ENCODE data around the gene S100P.

GRCh38 chr4:6687947-6688878 is 5.5 kb upstream of the S100P start:
- TF ChIP-seq MAX (IDR thresholded peaks at IDR 0.05) (no peak), FOXM1 (IDR thresholded peaks at IDR 0.05; ENCODE audit: borderline replicate concordance, low read depth) (no peak), ZBTB7A (IDR thresholded peaks at IDR 0.05; ENCODE audit: low read depth) (no peak)
- TF ChIP-seq, protein P1, sequence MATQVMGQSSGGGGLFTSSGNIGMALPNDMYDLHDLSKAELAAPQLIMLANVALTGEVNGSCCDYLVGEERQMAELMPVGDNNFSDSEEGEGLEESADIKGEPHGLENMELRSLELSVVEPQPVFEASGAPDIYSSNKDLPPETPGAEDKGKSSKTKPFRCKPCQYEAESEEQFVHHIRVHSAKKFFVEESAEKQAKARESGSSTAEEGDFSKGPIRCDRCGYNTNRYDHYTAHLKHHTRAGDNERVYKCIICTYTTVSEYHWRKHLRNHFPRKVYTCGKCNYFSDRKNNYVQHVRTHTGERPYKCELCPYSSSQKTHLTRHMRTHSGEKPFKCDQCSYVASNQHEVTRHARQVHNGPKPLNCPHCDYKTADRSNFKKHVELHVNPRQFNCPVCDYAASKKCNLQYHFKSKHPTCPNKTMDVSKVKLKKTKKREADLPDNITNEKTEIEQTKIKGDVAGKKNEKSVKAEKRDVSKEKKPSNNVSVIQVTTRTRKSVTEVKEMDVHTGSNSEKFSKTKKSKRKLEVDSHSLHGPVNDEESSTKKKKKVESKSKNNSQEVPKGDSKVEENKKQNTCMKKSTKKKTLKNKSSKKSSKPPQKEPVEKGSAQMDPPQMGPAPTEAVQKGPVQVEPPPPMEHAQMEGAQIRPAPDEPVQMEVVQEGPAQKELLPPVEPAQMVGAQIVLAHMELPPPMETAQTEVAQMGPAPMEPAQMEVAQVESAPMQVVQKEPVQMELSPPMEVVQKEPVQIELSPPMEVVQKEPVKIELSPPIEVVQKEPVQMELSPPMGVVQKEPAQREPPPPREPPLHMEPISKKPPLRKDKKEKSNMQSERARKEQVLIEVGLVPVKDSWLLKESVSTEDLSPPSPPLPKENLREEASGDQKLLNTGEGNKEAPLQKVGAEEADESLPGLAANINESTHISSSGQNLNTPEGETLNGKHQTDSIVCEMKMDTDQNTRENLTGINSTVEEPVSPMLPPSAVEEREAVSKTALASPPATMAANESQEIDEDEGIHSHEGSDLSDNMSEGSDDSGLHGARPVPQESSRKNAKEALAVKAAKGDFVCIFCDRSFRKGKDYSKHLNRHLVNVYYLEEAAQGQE (IDR thresholded peaks at IDR 0.05; ENCODE audit: low read depth): no peak

Measured in Ishikawa (cell line).